GM21786 (cell line): Measurements from ENCODE around the gene SOX13.

ENCODE experiments used
- ATAC-seq: cut with Tn5 transposase; IDR thresholded peaks from one replicate; pipeline ENCODE4 v1.9.1; 2021; ENCODE audit not compliant: unreplicated experiment

Gene SOX13

DNA sequence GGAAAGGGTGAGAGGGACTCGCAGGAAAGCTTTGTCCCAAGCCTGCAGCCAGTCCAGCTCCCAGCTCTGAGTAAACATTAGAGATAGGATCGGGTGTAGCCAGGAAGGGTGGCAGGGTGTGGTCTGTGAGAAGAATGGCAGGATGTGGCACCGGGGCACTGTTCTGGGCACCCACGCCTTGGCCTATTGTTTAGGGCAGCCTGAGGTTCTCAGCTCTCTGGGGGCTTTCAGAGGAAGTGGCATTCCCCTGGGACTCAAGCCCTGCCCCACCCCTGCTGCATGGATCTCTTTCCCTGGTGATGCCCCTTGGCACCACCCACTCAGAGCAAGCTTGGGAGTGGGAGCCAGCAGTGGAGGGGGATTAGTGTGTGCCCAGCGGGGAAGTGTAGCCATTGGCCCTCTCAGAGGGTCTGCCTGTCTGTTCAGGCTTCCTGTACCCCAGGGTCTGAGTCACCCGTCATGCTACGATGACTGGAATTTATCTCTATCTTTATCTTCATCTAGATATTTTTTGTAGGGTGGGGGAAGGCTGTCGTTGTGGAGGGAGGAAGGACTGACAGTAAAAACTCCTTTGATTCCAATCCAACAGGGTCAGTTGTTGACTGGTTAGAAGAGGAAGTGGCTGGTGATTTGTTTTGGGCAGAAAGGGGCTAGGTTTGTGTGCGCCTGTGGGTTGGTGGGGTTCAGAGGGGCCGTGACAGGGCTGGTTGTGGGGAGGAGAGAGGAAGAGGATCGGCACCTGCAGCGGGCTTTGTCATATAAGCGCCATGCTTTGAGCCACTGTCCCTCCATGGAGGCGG is 31.6 kb downstream of the SOX13 start:
- ATAC-seq: no peak

DNA sequence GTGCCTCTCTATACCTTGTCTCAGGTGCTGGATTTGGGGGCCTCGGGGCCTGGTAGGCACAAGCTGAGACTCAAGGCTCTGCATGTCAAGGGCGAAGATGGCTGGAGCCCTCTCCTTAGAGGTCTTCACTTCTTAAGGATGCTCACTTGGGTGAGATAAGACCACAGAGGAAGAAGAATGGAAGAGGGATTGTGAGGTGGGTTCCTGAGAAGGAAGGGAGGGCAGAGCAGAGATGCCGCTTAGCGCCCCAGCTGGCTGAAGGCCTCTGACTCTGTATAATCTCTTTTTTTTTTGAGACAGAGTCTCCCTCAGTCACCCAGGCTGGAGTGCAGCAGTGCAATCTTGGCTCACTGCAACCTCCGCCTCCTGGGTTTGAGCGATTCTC is 32.2 kb downstream of the SOX13 start:
- no peak for ATAC-seq

DNA sequence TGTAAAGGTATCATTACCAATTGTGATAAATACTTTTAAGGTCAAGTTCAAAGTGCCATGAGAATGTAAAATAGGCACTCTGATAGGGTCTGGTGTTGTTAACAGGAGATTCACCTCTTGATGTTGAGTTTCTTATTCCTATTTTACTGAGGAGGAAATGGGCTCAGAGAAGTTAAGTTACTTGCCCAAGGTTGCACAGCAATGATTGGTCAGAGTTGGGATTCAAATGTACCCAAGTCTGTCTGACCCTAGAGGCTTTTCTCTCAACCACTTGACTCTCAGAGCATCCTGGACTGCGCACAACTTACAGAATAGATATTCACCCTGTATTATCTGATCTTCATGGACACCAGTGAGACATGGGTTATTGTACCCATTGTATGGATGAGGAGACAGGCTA is 33.9 kb downstream of the SOX13 start:
- ATAC-seq: no peak

DNA sequence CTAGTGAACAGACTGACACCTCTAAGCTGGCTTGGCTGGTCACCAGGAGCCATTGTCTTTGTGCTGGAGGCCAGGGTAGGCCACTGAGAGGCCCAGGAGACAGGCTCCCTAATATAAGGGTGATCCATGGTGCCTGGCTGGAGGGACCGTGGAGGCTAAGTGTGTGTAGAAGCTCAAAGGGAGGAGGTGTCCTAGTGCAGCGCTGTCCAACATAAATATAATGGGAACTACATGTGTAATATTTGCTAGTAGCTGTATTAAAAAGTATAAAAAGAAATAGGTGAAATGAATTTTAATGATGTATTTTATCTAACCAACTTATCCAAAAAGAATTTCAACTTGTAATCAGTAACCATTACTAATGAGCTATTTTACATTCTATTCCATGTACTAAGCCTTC is 35.0 kb downstream of the SOX13 start:
- no peak for ATAC-seq

DNA sequence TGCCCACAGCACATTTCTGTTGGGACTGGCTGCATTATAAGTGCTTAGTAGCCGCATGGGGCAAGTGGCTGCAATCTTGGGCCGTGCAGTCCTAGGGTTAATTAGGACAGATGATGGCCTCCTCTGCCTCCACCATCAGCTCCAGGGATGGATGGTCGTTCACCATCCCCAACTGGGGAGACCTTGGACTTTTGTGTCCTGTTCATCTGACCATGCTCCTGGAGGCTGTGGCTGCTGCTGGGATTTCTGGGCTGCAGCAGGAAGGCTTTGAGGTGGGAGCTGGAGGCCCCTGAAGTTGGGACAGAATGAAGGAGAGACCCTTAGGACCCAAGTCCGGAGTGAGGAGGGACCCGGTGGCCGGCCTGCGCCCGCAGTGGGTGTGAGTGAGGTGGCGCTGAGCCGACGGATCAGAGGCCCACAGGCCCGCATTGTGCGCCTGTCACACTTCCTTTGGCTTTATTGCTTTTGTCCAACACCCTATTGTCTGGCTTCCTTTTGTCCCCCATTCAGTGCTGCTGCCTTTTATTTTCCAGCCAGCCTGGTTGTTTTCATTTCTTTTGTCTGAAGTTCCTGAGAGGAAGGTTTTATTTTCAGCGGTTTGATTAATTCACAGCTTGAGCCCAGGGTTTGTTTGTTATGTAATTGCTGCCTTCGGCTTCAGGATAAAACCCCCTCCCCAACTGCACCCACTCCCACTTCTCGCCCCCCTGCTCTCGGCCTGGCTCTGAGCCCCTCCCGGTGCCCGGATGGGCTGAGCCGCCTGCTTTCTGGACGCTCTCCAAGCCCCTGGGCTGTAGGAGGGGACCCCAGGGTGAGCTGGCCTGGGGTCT is 35.6 kb downstream of the SOX13 start:
- no peak for ATAC-seq

DNA sequence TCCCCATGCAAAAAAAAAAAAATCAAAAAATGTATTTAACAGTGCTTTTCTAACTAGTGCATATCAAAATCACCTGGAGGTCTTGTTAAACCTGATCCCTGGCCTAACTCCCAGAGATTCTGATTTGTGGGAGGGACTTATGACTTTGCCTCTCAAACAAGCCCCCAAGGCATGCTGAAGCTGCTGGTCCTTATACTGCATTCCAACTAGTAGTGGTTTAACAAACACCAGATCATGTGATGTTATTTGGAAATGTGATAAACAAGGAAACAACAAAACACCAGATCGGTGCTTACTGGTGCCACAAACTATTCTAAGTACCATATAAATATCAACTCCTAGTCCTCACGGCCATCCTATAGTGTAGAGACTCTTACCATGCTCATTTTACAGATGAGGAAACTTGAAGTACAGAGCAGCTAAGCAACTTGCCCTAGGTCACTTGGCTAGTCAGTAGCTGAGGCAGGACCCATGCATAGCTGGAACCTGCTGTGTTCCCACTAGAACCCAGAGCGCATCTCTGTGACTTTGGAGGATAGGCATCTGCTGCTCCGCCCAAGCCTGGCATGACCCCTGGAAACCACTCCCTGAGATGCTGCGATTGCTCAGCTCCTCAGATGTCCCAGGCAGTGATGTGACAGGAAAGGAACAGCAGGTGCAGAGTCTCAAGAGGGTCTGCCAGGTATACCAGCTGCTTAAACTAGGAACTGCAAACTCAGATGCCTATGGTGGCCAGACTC is 38.1 kb downstream of the SOX13 start:
- ATAC-seq: no peak

DNA sequence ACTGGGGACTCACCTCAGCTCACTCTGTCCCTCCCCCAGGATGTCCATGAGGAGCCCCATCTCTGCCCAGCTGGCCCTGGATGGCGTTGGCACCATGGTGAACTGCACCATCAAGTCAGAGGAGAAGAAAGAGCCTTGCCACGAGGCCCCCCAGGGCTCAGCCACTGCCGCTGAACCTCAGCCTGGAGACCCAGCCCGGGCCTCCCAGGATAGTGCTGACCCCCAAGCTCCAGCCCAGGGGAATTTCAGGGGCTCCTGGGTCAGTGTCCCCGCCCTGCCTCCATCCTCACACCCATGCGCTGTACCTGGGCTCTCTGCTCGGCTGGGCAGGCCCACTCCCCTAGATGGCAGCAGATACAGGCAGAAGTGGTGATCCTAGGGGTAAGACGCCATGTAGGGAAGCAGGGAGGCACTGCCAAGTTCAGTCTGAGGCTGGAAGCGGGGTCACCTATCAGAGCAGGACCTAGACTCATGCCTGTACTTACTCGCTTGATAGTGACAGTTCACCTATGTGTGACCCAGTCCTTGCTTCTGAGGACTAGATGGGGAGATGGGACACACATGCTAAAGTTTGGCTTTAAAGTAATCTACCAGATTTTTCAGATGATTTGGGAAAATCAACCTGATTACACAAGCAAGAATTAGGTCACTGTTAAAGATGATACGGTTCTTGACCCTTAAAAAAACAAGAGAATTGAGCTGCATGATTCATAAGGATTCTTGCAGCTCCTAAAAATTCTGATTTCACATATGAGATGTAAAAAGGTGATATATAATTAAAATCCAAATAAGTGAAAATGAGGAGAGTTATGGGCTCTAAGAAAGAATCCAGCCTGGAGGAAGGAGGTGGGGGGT is 40.2 kb downstream of the SOX13 start:
- no peak for ATAC-seq

DNA sequence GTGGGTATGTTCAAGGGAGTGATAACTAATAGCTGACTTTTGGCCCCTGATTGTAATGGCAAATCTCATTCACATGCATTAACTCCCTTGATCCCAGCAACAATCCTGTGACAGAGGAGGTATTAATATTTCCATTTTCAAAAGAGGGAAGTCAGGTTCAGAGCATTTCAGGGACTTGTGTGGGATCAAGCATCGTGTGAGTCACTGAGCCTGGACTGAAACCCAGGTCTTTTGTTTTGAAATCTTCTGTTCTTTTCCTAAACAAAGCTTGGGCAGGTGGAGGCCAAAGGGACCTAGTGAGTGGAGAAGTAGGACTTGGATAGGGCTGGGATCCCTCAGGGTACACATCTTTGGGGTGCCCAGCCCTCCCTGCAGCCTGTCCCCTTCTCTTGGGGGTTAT is 41.0 kb downstream of the SOX13 start:
- no peak for ATAC-seq

DNA sequence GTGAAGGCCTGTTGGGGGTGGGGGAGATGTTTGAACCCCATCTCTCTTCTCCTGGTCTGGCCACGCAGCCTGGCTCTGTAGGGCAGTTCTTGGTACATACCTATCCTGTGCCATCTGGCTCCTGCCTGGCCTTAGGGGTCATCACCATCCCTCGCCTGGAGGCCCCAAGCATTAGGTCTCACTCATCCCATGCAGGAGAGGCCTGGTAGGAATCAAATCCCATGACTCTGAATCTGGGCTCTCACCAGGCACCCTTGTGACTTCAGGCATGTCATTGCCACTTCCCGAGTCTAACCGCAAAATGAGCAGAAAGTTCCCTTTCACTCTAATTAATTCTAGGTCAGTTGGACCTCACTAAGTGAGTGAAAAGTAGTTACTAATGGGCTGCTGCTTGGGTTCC is 41.7 kb downstream of the SOX13 start:
- no peak for ATAC-seq

DNA sequence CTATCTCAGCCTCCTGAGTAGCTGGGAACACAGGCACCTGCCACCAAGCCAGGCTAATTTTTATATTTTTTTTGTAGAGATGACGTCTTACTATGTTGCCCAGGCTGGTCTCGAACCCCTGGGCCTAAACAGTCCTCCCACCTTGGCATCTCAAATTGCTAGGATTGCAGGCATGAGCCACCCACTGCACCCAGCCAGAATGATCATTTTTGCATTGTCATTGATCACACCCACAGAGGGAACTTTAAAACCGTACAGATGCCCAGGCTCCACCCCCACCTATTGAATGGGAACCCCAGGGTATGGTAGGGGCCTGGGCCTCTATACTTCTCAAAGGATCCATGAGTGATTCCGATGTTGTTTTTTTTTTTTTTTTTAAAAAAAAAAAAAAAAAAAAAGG is 42.2 kb downstream of the SOX13 start:
- ATAC-seq: no peak

DNA sequence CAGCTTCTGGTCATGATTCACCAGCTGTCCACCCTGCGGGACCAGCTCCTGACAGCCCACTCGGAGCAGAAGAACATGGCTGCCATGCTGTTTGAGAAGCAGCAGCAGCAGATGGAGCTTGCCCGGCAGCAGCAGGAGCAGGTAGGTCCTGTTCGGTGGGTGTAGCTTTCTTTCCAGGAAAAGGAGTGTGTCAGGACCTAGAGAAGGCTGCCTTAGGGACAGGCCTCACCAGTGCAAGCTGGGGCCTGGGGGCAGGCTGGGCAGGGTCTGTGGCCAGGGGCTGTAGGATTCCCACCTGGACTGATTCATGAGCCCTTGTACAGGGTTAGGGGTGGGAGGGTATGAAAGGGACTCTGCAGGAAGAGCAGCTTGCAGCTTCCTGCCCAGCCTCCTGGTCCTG is 43.6 kb downstream of the SOX13 start:
- ATAC-seq: no peak

DNA sequence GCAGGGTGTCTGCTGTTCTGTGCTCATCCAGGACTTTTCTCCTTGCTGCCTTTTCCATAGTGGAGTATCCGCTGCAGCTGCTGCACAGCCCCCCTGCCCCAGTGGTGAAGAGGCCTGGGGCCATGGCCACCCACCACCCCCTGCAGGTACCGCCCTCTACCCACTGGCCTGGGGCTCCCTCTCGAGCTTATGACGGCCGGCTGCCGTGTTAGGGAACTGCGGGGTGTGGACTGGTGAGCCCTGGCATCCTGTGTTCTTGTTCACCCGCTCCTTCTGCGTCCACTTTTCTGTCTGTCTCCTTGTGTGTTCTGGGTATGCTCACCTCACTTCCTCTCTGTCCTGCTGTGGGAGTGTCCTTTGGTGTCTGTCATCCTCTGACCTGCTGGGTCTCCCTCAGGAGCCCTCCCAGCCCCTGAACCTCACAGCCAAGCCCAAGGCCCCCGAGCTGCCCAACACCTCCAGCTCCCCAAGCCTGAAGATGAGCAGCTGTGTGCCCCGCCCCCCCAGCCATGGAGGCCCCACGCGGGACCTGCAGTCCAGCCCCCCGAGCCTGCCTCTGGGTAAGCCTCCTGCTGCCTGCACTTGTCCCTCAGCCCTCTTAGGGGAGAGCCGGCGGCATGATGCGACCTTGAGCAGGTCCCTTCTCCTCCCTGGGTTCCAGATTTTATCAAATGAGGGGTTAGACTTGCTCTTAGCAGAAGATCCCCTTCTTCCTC is 49.1 kb downstream of the SOX13 start:
- ATAC-seq: no peak

DNA sequence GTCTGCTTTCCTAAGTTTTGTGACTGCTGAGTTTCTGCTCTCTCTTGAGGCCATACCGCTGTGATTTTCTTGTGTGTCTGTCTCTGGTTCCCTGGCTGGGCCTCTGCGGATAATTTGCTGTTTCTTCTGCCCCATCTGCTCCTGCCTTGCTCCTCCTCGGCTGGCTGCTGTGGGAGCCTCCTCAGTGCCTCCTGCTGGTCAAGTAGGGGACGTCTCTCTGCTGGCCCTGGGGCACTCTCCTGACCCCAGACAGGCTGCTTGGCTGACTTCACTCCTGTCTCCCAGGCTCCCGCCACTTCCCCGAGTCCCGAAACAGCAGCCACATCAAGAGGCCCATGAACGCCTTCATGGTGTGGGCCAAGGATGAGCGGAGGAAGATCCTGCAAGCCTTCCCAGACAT is 50.5 kb downstream of the SOX13 start:
- no peak for ATAC-seq

DNA sequence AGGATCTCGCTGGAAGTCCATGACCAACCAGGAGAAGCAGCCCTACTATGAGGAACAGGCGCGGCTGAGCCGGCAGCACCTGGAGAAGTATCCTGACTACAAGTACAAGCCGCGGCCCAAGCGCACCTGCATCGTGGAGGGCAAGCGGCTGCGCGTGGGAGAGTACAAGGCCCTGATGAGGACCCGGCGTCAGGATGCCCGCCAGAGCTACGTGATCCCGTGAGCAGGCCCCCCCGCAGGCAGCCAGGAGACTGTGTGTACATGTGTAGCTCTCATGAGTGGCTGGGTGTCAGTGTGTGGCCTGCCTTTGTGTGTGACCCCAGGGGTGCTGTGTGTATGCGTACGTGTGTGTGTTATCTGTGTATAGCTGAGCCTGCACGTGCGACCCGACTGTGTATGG is 51.7 kb downstream of the SOX13 start:
- no peak for ATAC-seq

DNA sequence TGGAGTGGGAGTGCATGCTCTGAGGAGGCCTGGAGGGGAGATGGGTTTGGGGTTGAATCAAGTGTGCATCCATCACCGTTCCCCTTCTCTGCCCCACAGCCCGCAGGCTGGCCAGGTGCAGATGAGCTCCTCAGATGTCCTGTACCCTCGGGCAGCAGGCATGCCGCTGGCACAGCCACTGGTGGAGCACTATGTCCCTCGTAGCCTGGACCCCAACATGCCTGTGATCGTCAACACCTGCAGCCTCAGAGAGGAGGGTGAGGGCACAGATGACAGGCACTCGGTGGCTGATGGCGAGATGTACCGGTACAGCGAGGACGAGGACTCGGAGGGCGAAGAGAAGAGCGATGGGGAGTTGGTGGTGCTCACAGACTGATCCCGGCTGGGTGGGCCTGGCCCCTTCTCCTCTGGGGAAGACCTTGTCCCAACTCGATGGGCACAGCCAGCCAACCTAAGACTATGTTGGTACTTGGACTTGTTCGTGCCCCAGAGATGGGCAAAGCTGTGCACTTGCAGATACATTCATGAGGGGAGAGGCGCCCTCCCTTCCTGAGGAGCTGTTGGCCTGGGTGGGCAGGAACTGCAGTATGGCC is 52.9 kb downstream of the SOX13 start:
- ATAC-seq: no peak

DNA sequence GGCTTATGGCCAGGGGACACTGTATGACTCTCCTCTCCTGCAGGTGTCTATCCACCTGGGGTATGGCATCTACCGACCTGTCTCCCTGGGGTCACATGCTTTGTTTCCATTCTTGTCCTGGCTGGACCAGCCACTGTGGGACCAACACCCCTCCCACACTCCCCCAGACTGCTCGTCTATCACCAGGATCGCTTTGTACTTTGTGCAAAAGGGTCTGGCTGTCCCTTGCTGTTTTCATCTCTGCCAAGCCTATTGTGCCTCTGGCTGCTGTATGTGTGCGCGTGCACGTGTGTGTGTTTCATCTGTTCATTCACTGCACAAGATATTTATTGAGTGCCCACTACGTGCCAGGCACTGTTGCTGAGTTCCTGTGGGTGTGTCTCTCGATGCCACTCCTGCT is 53.5 kb downstream of the SOX13 start:
- no peak for ATAC-seq

DNA sequence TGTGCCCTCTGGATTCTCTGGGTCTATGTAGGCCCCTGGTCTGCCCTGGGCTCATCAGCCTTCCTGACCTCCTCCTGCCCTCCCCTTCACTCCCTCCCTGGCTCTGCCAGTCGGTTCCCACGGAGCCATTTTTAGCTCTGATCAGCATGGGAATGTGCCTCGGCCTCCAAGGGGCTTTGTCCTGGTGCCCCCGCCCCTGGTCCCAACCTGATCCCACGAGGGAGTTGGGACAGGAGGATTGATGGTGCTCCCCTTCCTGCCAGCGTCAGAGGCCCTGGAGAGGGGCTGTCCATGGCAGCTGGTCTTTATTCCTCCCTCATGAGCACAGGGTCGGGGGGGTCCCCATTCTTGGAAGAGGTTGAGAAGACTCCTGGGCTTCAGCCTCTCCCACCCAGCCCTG is 54.0 kb downstream of the SOX13 start:
- ATAC-seq: no peak

DNA sequence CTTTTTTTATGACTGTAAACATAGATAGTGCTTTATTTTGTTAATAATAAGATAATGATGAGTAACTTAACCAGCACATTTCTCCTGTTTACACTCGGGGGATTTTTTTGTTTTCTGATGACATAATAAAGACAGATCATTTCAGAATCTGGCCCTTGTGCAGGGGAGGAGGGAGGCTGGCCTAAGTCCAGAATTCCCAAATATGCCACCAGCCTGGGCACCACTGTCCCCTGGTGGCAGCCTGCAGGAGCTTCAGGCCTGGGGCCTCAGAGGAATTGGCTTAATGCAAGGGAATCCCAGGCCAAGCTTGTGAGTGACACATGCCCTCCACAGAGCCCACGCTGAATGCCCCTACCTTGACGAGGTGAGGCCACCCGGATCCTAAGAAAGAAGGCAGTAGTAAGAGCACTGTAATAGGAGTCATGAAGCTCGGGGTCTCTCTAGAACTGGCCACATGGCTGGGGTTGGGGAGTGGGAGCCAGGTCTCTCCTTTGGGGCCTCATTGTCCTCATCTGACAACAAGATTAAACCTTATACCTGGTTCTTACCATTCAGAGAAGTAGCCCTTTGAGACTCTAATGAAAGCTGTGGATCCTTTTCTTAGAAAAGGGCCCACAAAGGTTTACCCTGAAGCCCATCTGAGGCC is 54.8 kb downstream of the SOX13 start:
- ATAC-seq: no peak

DNA sequence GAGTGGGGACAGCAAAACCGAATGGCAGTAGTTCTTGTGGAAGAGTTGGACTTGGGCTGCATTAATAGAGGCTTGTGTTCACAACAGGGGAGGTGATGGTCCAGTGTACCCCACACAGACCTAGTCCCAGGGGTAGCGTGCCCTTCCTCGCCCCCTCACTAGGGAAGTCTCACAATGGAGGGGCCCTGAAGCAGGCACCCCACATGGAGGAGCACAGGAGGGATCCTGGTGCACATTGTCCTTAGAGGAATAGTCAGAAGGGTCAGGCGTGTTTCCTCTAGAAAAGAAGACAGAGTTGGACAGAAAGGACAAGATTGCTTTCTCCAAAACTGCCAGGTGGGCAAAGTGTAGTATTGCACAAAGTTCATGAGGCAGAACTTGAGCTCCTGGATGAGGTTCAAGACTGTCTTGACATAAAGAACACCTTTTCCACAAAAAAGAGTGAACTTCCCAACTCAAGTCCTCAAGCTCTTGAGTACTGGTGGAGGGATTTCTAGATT is 55.6 kb downstream of the SOX13 start:
- no peak for ATAC-seq
